K562 (cell line): ENCODE data around the gene KDM2B. TPM values are rescaled to one million over a fixed set of nuclear protein-coding genes. Genes with fewer than 3 reads are reported as not detected.

Experiments
- CBFA2T3 ChIP-seq: fragments of 450-650 bp; IDR thresholded peaks from 2 replicates; pipeline ENCODE4 v1.6.1; 2017
- CXXC5 ChIP-seq: fragments of 250-450 bp; sonication (Bioruptor Pico); IDR thresholded peaks from 2 replicates; pipeline ENCODE4 v1.8.0; 2022; ENCODE audit warnings: inconsistent platforms, mild to moderate bottlenecking, moderate library complexity
- ETV1 ChIP-seq: fragments of 450-650 bp; conservative IDR thresholded peaks from 2 replicates; pipeline ENCODE4 v1.6.1; 2016; ENCODE audit warnings: missing genetic modification characterization, control low read depth, low read depth, missing compliant biosample characterization
- GABPA ChIP-seq: fragments of 200-800 bp; sonication (Bioruptor generic); conservative IDR thresholded peaks from 2 replicates; pipeline ENCODE4 v1.6.1; 2016; ENCODE audit warnings: low read depth, missing genetic modification characterization, missing compliant biosample characterization
- GTF2A2 ChIP-seq: IDR thresholded peaks from 2 replicates; pipeline ENCODE4 v1.6.1; 2016; ENCODE audit warnings: mild to moderate bottlenecking, missing genetic modification characterization, missing compliant biosample characterization
- GTF2F1 ChIP-seq: IDR thresholded peaks from 2 replicates; pipeline ENCODE4 v1.6.1; 2011; ENCODE audit warnings: low read depth, low read length, improper control_type of control experiment
- KAT8 ChIP-seq: fragments of 450-650 bp; IDR thresholded peaks from 2 replicates; pipeline ENCODE4 v1.6.1; 2016; ENCODE audit warnings: low read depth, mild to moderate bottlenecking
- MYC ChIP-seq, 2 experiments: fragments of 250-450 bp in 1 of 2; sonication (Bioruptor Pico) in 1 of 2; IDR thresholded peaks; 2 replicates each; pipeline versions ENCODE4 v1.5.1 to v1.6.1; 2012 to 2021; ENCODE audit warnings: low read depth in 2 of 2, borderline replicate concordance in 1 of 2, improper control_type of control experiment in 1 of 2, low read length in 1 of 2, mild to moderate bottlenecking in 1 of 2, moderate library complexity in 1 of 2
- SAP30 ChIP-seq: fragments of 200-600 bp; sonication (generic); IDR thresholded peaks from 2 replicates; pipeline ENCODE4 v1.6.1; 2012; ENCODE audit warnings: borderline replicate concordance, low read depth, mild to moderate bottlenecking, moderate library complexity, low read length, control low read depth, inconsistent platforms; ENCODE audit not compliant: insufficient read depth, poor library complexity, severe bottlenecking
- U2AF2 ChIP-seq: fragments of 200-400 bp; formaldehyde crosslinking; optimal IDR thresholded peaks from 2 replicates; pipeline ENCODE3; 2017; ENCODE audit warnings: low read depth, mild to moderate bottlenecking, low read length
- ZNF253 ChIP-seq: fragments of 250-450 bp; sonication (Bioruptor Pico); conservative IDR thresholded peaks from 2 replicates; pipeline ENCODE4 v1.6.1; 2021; ENCODE audit warnings: mild to moderate bottlenecking
- ZNF408 ChIP-seq: fragments of 250-450 bp; sonication (Bioruptor Pico); IDR thresholded peaks from 2 replicates; pipeline ENCODE4 v1.4.0; 2020; ENCODE audit warnings: low read depth, mild to moderate bottlenecking, moderate library complexity
- ZNF507 ChIP-seq: conservative IDR thresholded peaks from 2 replicates; pipeline ENCODE4 v1.6.1; 2017; ENCODE audit warnings: missing genetic modification characterization, missing compliant biosample characterization
- ZNF766 ChIP-seq: fragments of 200-800 bp; sonication (Bioruptor generic); conservative IDR thresholded peaks from 2 replicates; pipeline ENCODE4 v1.6.1; 2016; ENCODE audit warnings: missing genetic modification characterization, missing compliant biosample characterization
- polyA plus RNA-seq, 8 experiments: library from polyadenylated mRNA; depleted of rRNA in 4 of 8; stranded (reverse) in 5 of 8; unstranded in 3 of 8; fragments of >200 nt; fragmentation: Nextera tagmentation in 2 of 8; fragmentation: Illumina TruSeq in 1 of 8; extraction: Ambion mirVana in 2 of 8; extraction: Trizol in 1 of 8; gene quantifications; 2 replicates each; pipeline versions ENCODE4 v1.2.1 to v1.2.3, GENCODE V29; 2011 to 2014; ENCODE audit warnings: inconsistent platforms in 1 of 8, missing spikeins in 1 of 8
- total RNA-seq, 7 experiments: library from RNA; depleted of rRNA in 6 of 7; stranded (reverse); fragments of >200 nt in 6 of 7; fragmentation: Illumina TruSeq in 2 of 7; extraction: Trizol in 2 of 7; gene quantifications; 2 replicates each; pipeline versions ENCODE4 v1.2.1 to v1.2.3, GENCODE V29; 2011 to 2021; ENCODE audit warnings: low replicate concordance in 1 of 7
- TF ChIP-seq, protein P1 (sequence below): fragments of 150-350 bp; conservative IDR thresholded peaks from 2 replicates; pipeline ENCODE4 v1.6.1; 2014; ENCODE audit warnings: low read length
- TF ChIP-seq, protein P2 (sequence below): fragments of 450-650 bp; IDR thresholded peaks from 2 replicates; pipeline ENCODE4 v1.7.1; 2018; ENCODE audit warnings: mild to moderate bottlenecking, low read depth; ENCODE audit not compliant: partially characterized antibody
- TF ChIP-seq, protein P3 (sequence below), 2 experiments: fragments of 450-650 bp in 1 of 2; sonication (generic) in 1 of 2; formaldehyde crosslinking; conservative IDR thresholded peaks; 2 replicates each; pipeline versions ENCODE4 v1.4.0 to v1.8.1; 2020 to 2022; ENCODE audit warnings: mild to moderate bottlenecking in 1 of 2, missing genetic modification reagents in 1 of 2
- TF ChIP-seq, protein P4 (sequence below): fragments of 450-650 bp; IDR thresholded peaks from 2 replicates; pipeline ENCODE4 v1.6.1; 2016; ENCODE audit warnings: antibody characterized with exemption

The KDM2B gene
- total and polyA plus RNA-seq, 9 of the 15 experiments (the other 6 are each of a cell fraction or from before 2014, with no cell fraction given), result 7.4 to 50.5 (median 22.5) TPM

DNA sequence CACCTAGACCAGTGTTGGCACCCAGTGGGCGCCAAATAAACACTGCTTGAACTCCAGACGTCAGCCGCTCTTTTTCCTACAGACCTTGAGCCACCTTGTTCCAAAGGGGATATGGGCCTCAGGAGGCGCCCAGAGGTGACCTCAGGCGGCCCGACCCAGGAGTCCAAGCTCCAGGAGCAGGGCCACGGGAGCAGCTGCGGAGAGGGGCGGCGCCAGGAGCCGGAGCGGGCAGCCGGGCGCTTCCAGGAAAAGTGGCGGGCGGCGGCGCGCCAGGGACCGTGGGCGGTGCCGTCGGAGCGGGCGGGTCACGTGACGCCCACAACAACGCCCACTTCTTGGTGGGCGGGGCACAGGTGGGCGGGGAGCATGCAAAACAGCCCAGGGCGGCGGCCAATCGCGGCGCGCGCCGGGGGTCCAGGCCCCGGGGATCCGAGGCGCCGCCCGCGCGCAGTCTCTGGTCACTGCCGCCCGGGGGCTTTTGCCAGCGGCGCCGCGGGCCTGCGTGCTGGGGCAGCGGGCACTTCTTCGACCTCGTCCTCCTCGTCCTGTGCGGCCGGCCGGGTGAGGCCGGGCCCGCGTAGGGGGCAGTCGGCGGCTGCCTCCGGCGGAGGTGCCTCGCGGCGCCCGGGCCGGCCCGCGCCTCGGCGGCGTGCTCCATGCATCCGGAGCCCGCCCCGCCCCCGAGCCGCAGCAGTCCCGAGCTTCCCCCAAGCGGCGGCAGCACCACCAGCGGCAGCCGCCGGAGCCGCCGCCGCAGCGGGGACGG lies 45.4 kb upstream of the KDM2B start, which contains the start of gene ORAI1 (continued):
- TF ChIP-seq ZNF766 (CRISPR knock-in tag) (no peak), KAT8 (no peak), CBFA2T3 (no peak), ETV1 (tag) (no peak), GTF2A2 (no peak), SAP30 (peak; percentile 82), U2AF2 (no peak), ZNF408 (CRISPR knock-in tag) (no peak), GTF2F1 (peak; percentile 82; the same call in 1 of the 2 replicates), CXXC5 (CRISPR knock-in tag) (peak; percentile 91), ZNF507 (tag) (no peak), ZNF253 (no peak), GABPA (tag) (peak; percentile 18; the same call in 1 of the 2 replicates), MYC (IDR thresholded peaks at IDR 0.05; ENCODE audit: low read depth, low read length) (peak; percentile 64; the same call in 1 of the 2 replicates), MYC (CRISPR knock-in tag; IDR thresholded peaks at IDR 0.05; ENCODE audit: borderline replicate concordance, low read depth) (no peak)
- TF ChIP-seq, protein P1, sequence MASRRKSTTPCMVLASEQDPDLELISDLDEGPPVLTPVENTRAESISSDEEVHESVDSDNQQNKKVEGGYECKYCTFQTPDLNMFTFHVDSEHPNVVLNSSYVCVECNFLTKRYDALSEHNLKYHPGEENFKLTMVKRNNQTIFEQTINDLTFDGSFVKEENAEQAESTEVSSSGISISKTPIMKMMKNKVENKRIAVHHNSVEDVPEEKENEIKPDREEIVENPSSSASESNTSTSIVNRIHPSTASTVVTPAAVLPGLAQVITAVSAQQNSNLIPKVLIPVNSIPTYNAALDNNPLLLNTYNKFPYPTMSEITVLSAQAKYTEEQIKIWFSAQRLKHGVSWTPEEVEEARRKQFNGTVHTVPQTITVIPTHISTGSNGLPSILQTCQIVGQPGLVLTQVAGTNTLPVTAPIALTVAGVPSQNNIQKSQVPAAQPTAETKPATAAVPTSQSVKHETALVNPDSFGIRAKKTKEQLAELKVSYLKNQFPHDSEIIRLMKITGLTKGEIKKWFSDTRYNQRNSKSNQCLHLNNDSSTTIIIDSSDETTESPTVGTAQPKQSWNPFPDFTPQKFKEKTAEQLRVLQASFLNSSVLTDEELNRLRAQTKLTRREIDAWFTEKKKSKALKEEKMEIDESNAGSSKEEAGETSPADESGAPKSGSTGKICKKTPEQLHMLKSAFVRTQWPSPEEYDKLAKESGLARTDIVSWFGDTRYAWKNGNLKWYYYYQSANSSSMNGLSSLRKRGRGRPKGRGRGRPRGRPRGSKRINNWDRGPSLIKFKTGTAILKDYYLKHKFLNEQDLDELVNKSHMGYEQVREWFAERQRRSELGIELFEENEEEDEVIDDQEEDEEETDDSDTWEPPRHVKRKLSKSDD, result no peak
- TF ChIP-seq, protein P2, sequence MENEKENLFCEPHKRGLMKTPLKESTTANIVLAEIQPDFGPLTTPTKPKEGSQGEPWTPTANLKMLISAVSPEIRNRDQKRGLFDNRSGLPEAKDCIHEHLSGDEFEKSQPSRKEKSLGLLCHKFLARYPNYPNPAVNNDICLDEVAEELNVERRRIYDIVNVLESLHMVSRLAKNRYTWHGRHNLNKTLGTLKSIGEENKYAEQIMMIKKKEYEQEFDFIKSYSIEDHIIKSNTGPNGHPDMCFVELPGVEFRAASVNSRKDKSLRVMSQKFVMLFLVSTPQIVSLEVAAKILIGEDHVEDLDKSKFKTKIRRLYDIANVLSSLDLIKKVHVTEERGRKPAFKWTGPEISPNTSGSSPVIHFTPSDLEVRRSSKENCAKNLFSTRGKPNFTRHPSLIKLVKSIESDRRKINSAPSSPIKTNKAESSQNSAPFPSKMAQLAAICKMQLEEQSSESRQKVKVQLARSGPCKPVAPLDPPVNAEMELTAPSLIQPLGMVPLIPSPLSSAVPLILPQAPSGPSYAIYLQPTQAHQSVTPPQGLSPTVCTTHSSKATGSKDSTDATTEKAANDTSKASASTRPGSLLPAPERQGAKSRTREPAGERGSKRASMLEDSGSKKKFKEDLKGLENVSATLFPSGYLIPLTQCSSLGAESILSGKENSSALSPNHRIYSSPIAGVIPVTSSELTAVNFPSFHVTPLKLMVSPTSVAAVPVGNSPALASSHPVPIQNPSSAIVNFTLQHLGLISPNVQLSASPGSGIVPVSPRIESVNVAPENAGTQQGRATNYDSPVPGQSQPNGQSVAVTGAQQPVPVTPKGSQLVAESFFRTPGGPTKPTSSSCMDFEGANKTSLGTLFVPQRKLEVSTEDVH, result no peak
- TF ChIP-seq, protein P3, sequence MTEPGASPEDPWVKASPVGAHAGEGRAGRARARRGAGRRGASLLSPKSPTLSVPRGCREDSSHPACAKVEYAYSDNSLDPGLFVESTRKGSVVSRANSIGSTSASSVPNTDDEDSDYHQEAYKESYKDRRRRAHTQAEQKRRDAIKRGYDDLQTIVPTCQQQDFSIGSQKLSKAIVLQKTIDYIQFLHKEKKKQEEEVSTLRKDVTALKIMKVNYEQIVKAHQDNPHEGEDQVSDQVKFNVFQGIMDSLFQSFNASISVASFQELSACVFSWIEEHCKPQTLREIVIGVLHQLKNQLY (CRISPR knock-in tag; conservative IDR thresholded peaks at IDR 0.05), result no peak
- TF ChIP-seq, protein P4, sequence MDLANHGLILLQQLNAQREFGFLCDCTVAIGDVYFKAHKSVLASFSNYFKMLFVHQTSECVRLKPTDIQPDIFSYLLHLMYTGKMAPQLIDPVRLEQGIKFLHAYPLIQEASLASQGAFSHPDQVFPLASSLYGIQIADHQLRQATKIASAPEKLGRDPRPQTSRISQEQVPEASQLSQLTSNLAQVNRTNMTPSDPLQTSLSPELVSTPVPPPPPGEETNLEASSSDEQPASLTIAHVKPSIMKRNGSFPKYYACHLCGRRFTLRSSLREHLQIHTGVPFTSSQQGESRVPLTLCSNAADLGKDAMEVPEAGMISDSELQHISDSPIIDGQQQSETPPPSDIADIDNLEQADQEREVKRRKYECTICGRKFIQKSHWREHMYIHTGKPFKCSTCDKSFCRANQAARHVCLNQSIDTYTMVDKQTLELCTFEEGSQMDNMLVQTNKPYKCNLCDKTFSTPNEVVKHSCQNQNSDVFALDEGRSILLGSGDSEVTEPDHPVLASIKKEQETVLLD, result no peak
